Panc1 (cell line): ENCODE data around the gene TAS2R38.

Experiments
- TCF7L2 ChIP-seq: IDR thresholded peaks from 2 replicates; pipeline ENCODE4 v1.6.1; 2011; ENCODE audit warnings: mild to moderate bottlenecking, low read depth, low read length, inconsistent platforms
- TF ChIP-seq, protein P1 (sequence below): fragments of 450-650 bp; IDR thresholded peaks from 2 replicates; pipeline ENCODE4 v1.5.1; 2017; ENCODE audit warnings: mild to moderate bottlenecking

GRCh38 chr7:141945356-141945755 lies 28.2 kb downstream of the TAS2R38 start:
- TF ChIP-seq, protein P1, sequence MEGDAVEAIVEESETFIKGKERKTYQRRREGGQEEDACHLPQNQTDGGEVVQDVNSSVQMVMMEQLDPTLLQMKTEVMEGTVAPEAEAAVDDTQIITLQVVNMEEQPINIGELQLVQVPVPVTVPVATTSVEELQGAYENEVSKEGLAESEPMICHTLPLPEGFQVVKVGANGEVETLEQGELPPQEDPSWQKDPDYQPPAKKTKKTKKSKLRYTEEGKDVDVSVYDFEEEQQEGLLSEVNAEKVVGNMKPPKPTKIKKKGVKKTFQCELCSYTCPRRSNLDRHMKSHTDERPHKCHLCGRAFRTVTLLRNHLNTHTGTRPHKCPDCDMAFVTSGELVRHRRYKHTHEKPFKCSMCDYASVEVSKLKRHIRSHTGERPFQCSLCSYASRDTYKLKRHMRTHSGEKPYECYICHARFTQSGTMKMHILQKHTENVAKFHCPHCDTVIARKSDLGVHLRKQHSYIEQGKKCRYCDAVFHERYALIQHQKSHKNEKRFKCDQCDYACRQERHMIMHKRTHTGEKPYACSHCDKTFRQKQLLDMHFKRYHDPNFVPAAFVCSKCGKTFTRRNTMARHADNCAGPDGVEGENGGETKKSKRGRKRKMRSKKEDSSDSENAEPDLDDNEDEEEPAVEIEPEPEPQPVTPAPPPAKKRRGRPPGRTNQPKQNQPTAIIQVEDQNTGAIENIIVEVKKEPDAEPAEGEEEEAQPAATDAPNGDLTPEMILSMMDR: no peak
- TF ChIP-seq TCF7L2: no peak
